ENCODE results near the gene PHACTR4. TPM values are rescaled to one million over a fixed set of nuclear protein-coding genes. Genes with fewer than 3 reads are reported as not detected.
A peak's percentile ranks its signal among the peaks of the same experiment; 100 is the strongest.
"Not testable (repeated sequence)": the region's sequence is repeated elsewhere in the genome, so short reads cannot be mapped to it uniquely, and the experiment has no call there.

PHACTR4 gene
- polyA plus RNA-seq, 2 donors: 32.2 to 52.2 TPM

DNA sequence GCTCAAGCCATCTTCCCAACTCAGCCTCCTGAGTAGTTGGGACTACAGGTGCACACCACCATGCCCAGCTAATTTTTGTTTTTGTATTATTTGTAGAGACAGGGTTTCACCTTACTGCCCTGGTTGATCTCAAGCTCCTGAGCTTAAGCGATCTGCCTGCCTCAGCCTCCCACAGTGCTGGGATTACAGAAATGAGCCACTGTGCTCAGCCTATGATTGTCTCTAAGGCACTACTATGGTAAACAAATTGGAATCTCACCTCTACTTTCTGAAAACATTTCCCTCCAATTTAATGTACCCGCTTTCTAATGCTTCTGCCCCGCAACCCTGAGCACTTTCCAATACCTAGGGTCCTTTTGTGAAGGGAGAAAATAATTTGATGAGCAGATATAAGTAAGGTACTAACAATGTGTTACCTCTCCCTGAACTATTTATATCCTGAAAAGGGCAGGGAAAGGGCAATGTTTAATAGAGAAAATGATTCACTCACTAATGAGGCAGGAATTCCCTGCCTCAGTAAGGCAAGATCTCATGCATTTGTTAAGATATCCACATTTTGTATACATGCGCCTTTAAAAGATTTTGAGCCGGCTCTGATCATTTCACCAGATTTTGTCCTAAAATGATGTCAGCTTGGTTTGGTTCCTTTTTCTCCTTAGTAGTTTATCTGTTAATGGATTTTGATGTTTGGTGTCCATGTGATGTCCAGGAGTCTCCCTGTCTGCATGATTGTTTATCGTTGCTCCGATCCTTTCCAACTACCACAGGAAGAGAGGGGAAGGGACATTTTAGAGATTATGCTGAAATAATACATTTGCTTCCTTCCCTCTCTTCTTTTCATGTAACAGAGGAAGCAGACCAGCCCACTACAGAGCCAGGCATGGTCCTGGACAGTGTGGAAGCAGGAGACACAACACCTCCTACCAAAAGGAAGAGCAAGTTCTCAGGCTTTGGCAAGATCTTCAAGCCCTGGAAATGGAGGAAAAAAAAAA, 89.0 kb downstream of the PHACTR4 start:
- Histone ChIP-seq H3K36me3 (ENCODE audit: control insufficient read depth in 2 of 2, insufficient read depth in 2 of 2, low read length in 1 of 2) (peaks cover 0 to 4% of the 10 kb centered on the region in 2 donors), H3K27me3 (ENCODE audit: control insufficient read depth in 1 of 2, insufficient read depth in 2 of 2, low read length in 2 of 2) (no peaks in the 10 kb centered on the region), H3K4me1 (ENCODE audit: control insufficient read depth in 2 of 2, insufficient read depth in 2 of 2, low read length in 1 of 2) (no peaks in the 10 kb centered on the region), H3K4me3 (ENCODE audit: low read depth in 1 of 2, low read length in 2 of 2) (no peak overlapping the region), H3K27ac (ENCODE audit: low read depth in 2 of 2, low read length in 1 of 2) (peak overlapping the region; percentile 16 to 51), H3K9me3 (ENCODE audit: control insufficient read depth in 2 of 2, insufficient read depth in 1 of 2, low read depth in 1 of 2, low read length in 1 of 2) (no peaks in the 10 kb centered on the region)
- 80 to 84% methylated on average over 7 of the region's 7 CpGs for WGBS, 2 donors

GRCh38 chr1:28466226-28466778, 96.8 kb downstream of the PHACTR4 start:
- no peaks in the 10 kb centered on the region for H3K9me3 ChIP-seq (ENCODE audit: control insufficient read depth in 2 of 2, insufficient read depth in 1 of 2, low read depth in 1 of 2, low read length in 1 of 2)
- no peaks in the 10 kb centered on the region for H3K4me1 ChIP-seq (ENCODE audit: control insufficient read depth in 2 of 2, insufficient read depth in 2 of 2, low read length in 1 of 2)
- H3K36me3 ChIP-seq (ENCODE audit: control insufficient read depth in 2 of 2, insufficient read depth in 2 of 2, low read length in 1 of 2): peaks cover 0 to 15% of the 10 kb centered on the region in 2 donors
- no peak overlapping the region for H3K27ac ChIP-seq (ENCODE audit: low read depth in 2 of 2, low read length in 1 of 2)
- no peaks in the 10 kb centered on the region for H3K27me3 ChIP-seq (ENCODE audit: control insufficient read depth in 1 of 2, insufficient read depth in 2 of 2, low read length in 2 of 2)
- H3K4me3 ChIP-seq (ENCODE audit: low read depth in 1 of 2, low read length in 2 of 2): no peak overlapping the region
- WGBS, 2 donors: 84 to 93% methylated on average over 3 of the region's 3 CpGs

- Histone ChIP-seq H3K36me3 (ENCODE audit: control insufficient read depth in 2 of 2, insufficient read depth in 2 of 2, low read length in 1 of 2) (peaks cover 0 to 16% of the 10 kb centered on the region in 2 donors), H3K27ac (ENCODE audit: low read depth in 2 of 2, low read length in 1 of 2) (no peak overlapping the region), H3K4me1 (ENCODE audit: control insufficient read depth in 2 of 2, insufficient read depth in 2 of 2, low read length in 1 of 2) (no peaks in the 10 kb centered on the region), H3K9me3 (ENCODE audit: control insufficient read depth in 2 of 2, insufficient read depth in 1 of 2, low read depth in 1 of 2, low read length in 1 of 2) (no peaks in the 10 kb centered on the region), H3K4me3 (ENCODE audit: low read depth in 1 of 2, low read length in 2 of 2) (no peak overlapping the region), H3K27me3 (ENCODE audit: control insufficient read depth in 1 of 2, insufficient read depth in 2 of 2, low read length in 2 of 2) (no peaks in the 10 kb centered on the region)
- 66 to 99% methylated on average over 2 of the region's 2 CpGs for WGBS, 2 donors
Observed at GRCh38 chr1:28470146-28470545, 100.6 kb downstream of the PHACTR4 start.

- H3K9me3 ChIP-seq (ENCODE audit: control insufficient read depth in 2 of 2, insufficient read depth in 1 of 2, low read depth in 1 of 2, low read length in 1 of 2); H3K4me3 ChIP-seq (ENCODE audit: low read depth in 1 of 2, low read length in 2 of 2); H3K4me1 ChIP-seq (ENCODE audit: control insufficient read depth in 2 of 2, insufficient read depth in 2 of 2, low read length in 1 of 2); H3K27me3 ChIP-seq (ENCODE audit: control insufficient read depth in 1 of 2, insufficient read depth in 2 of 2, low read length in 2 of 2); H3K27ac ChIP-seq (ENCODE audit: low read depth in 2 of 2, low read length in 1 of 2): not testable (repeated sequence)
- peaks cover 10 to 14% of the 10 kb centered on the region in 2 donors for H3K36me3 ChIP-seq (ENCODE audit: control insufficient read depth in 2 of 2, insufficient read depth in 2 of 2, low read length in 1 of 2)
- 81 to 82% methylated on average over 13 of the region's 13 CpGs for WGBS, 2 donors
Observed at GRCh38 chr1:28479497-28479896, 110.0 kb downstream of the PHACTR4 start.

- peaks cover 10 to 12% of the 10 kb centered on the region in 2 donors for H3K36me3 ChIP-seq (ENCODE audit: control insufficient read depth in 2 of 2, insufficient read depth in 2 of 2, low read length in 1 of 2)
- H3K9me3 ChIP-seq (ENCODE audit: control insufficient read depth in 2 of 2, insufficient read depth in 1 of 2, low read depth in 1 of 2, low read length in 1 of 2): no peaks in the 10 kb centered on the region
- H3K27ac ChIP-seq (ENCODE audit: low read depth in 2 of 2, low read length in 1 of 2): no peak overlapping the region
- H3K27me3 ChIP-seq (ENCODE audit: control insufficient read depth in 1 of 2, insufficient read depth in 2 of 2, low read length in 2 of 2): no peaks in the 10 kb centered on the region
- no peak overlapping the region for H3K4me3 ChIP-seq (ENCODE audit: low read depth in 1 of 2, low read length in 2 of 2)
- no peaks in the 10 kb centered on the region for H3K4me1 ChIP-seq (ENCODE audit: control insufficient read depth in 2 of 2, insufficient read depth in 2 of 2, low read length in 1 of 2)
- WGBS, 2 donors: 81 to 91% methylated on average over 5 of the region's 5 CpGs
Observed at GRCh38 chr1:28480308-28480707, 110.8 kb downstream of the PHACTR4 start.

DNA sequence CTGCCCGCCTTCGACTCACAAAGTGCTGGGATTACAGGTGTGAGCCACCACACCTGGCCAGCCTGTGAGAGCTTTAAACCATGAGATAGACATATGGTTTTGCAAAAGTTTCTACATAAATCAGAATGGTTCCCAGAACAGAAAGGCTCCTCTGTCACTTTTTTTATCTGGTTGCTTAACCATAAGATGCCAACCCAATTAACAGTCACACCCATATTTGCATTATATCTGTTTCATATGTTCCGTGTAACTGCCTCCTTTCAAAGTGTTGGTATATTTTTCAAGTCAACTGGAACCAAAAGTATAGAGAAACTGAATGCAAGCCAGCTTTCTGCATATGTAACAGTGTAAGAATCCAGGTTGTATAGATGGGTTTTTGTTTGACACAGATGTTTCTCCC, 112.6 kb downstream of the PHACTR4 start:
- Histone ChIP-seq H3K9me3 (ENCODE audit: control insufficient read depth in 2 of 2, insufficient read depth in 1 of 2, low read depth in 1 of 2, low read length in 1 of 2) (no peaks in the 10 kb centered on the region), H3K27me3 (ENCODE audit: control insufficient read depth in 1 of 2, insufficient read depth in 2 of 2, low read length in 2 of 2) (no peaks in the 10 kb centered on the region), H3K4me1 (ENCODE audit: control insufficient read depth in 2 of 2, insufficient read depth in 2 of 2, low read length in 1 of 2) (no peaks in the 10 kb centered on the region), H3K4me3 (ENCODE audit: low read depth in 1 of 2, low read length in 2 of 2) (no peak overlapping the region), H3K36me3 (ENCODE audit: control insufficient read depth in 2 of 2, insufficient read depth in 2 of 2, low read length in 1 of 2) (peaks cover 10 to 14% of the 10 kb centered on the region in 2 donors), H3K27ac (ENCODE audit: low read depth in 2 of 2, low read length in 1 of 2) (peak overlapping the region; percentile 26 to 33)
- WGBS, 2 donors: 51 to 60% methylated on average over 3 of the region's 3 CpGs

GRCh38 chr1:28482702-28483101, 113.2 kb downstream of the PHACTR4 start:
- Histone ChIP-seq H3K4me1 (ENCODE audit: control insufficient read depth in 2 of 2, insufficient read depth in 2 of 2, low read length in 1 of 2) (no peaks in the 10 kb centered on the region), H3K36me3 (ENCODE audit: control insufficient read depth in 2 of 2, insufficient read depth in 2 of 2, low read length in 1 of 2) (peaks cover 10 to 13% of the 10 kb centered on the region in 2 donors), H3K4me3 (ENCODE audit: low read depth in 1 of 2, low read length in 2 of 2) (no peak overlapping the region), H3K27me3 (ENCODE audit: control insufficient read depth in 1 of 2, insufficient read depth in 2 of 2, low read length in 2 of 2) (no peaks in the 10 kb centered on the region), H3K9me3 (ENCODE audit: control insufficient read depth in 2 of 2, insufficient read depth in 1 of 2, low read depth in 1 of 2, low read length in 1 of 2) (no peaks in the 10 kb centered on the region), H3K27ac (ENCODE audit: low read depth in 2 of 2, low read length in 1 of 2) (peak overlapping the region; percentile 65 to 82)
- WGBS, 2 donors: 70 to 73% methylated on average over 2 of the region's 2 CpGs

- no peak overlapping the region for H3K27ac ChIP-seq (ENCODE audit: low read depth in 2 of 2, low read length in 1 of 2)
- H3K9me3 ChIP-seq (ENCODE audit: control insufficient read depth in 2 of 2, insufficient read depth in 1 of 2, low read depth in 1 of 2, low read length in 1 of 2): no peaks in the 10 kb centered on the region
- H3K4me1 ChIP-seq (ENCODE audit: control insufficient read depth in 2 of 2, insufficient read depth in 2 of 2, low read length in 1 of 2): no peaks in the 10 kb centered on the region
- H3K27me3 ChIP-seq (ENCODE audit: control insufficient read depth in 1 of 2, insufficient read depth in 2 of 2, low read length in 2 of 2): no peaks in the 10 kb centered on the region
- peaks cover 7 to 14% of the 10 kb centered on the region in 2 donors for H3K36me3 ChIP-seq (ENCODE audit: control insufficient read depth in 2 of 2, insufficient read depth in 2 of 2, low read length in 1 of 2)
- H3K4me3 ChIP-seq (ENCODE audit: low read depth in 1 of 2, low read length in 2 of 2): no peak overlapping the region
- 97 to 100% methylated on average over 1 of the region's 1 CpG for WGBS, 2 donors
Observed at GRCh38 chr1:28494737-28495136, 125.2 kb downstream of the PHACTR4 start.

GRCh38 chr1:28499553-28499952, 130.0 kb downstream of the PHACTR4 start:
- Histone ChIP-seq H3K4me1 (ENCODE audit: control insufficient read depth in 2 of 2, insufficient read depth in 2 of 2, low read length in 1 of 2) (no peaks in the 10 kb centered on the region), H3K4me3 (ENCODE audit: low read depth in 1 of 2, low read length in 2 of 2) (no peak overlapping the region), H3K27me3 (ENCODE audit: control insufficient read depth in 1 of 2, insufficient read depth in 2 of 2, low read length in 2 of 2) (no peaks in the 10 kb centered on the region), H3K9me3 (ENCODE audit: control insufficient read depth in 2 of 2, insufficient read depth in 1 of 2, low read depth in 1 of 2, low read length in 1 of 2) (no peaks in the 10 kb centered on the region), H3K27ac (ENCODE audit: low read depth in 2 of 2, low read length in 1 of 2) (no peak overlapping the region), H3K36me3 (ENCODE audit: control insufficient read depth in 2 of 2, insufficient read depth in 2 of 2, low read length in 1 of 2) (peaks cover 7 to 8% of the 10 kb centered on the region in 2 donors)
- 57 to 66% methylated on average over 4 of the region's 4 CpGs for WGBS, 2 donors
